ENCODE data around the gene PLCG1. TPM values are rescaled to one million over a fixed set of nuclear protein-coding genes. Genes with fewer than 3 reads are reported as not detected.

Gene PLCG1
- total and polyA plus RNA-seq, 3 donors from 2014 or later: 118 to 186 (median 184) TPM

DNA sequence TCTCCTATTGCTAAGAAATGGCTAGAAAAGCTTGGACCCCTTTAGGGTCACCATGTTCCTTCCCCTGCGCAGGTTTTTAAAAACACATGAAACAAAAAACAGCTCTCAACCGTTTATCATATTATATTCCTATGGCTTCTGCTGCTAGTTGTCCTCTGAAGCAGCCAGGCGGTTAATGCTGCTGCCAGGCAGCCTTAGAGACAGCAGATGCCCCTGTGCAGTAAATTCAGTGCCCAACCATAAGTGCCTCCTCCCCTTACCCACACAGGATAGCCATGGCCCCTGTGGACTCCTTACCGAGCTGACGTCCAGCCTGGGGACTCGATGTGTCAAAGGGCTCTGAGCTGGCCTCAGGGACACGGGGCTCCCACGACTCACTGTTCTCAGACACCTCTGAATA is 64.4 kb downstream of the PLCG1 start:
- H3K27ac ChIP-seq: no peak overlapping the region
- H3K36me3 ChIP-seq (ENCODE audit: low read depth, missing control alignments): no peaks in the 10 kb centered on the region
- TF ChIP-seq, protein P1, sequence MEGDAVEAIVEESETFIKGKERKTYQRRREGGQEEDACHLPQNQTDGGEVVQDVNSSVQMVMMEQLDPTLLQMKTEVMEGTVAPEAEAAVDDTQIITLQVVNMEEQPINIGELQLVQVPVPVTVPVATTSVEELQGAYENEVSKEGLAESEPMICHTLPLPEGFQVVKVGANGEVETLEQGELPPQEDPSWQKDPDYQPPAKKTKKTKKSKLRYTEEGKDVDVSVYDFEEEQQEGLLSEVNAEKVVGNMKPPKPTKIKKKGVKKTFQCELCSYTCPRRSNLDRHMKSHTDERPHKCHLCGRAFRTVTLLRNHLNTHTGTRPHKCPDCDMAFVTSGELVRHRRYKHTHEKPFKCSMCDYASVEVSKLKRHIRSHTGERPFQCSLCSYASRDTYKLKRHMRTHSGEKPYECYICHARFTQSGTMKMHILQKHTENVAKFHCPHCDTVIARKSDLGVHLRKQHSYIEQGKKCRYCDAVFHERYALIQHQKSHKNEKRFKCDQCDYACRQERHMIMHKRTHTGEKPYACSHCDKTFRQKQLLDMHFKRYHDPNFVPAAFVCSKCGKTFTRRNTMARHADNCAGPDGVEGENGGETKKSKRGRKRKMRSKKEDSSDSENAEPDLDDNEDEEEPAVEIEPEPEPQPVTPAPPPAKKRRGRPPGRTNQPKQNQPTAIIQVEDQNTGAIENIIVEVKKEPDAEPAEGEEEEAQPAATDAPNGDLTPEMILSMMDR (IDR thresholded peaks at IDR 0.05): no peak
- no peak for TF ChIP-seq POLR2A (IDR thresholded peaks at IDR 0.05)
- no peaks in the 10 kb centered on the region for H3K9me3 ChIP-seq
- no peaks in the 10 kb centered on the region for H3K27me3 ChIP-seq
- intact Hi-C loops (cut with DNase I; ENCODE audit: low total_unique reads): no loop called here
- 85 to 93% methylated on average over 8 of the region's 8 CpGs for WGBS, 2 donors
- no peak for DNase-seq
- H3K4me3 ChIP-seq: no peak overlapping the region
- no peaks in the 10 kb centered on the region for H3K4me1 ChIP-seq

- Histone ChIP-seq H3K4me1 (no peaks in the 10 kb centered on the region), H3K9me3 (no peaks in the 10 kb centered on the region), H3K27ac (no peak overlapping the region), H3K27me3 (no peaks in the 10 kb centered on the region), H3K4me3 (no peak overlapping the region), H3K36me3 (ENCODE audit: low read depth, missing control alignments) (no peaks in the 10 kb centered on the region)
- 95 to 98% methylated on average over 4 to 10 of the region's 10 CpGs for WGBS, 2 donors
- DNase-seq: no peak
- intact Hi-C loops (cut with DNase I; ENCODE audit: low total_unique reads): no loop called here
- no peak for TF ChIP-seq POLR2A (IDR thresholded peaks at IDR 0.05)
- TF ChIP-seq, protein P1 (IDR thresholded peaks at IDR 0.05): no peak
Observed at GRCh38 chr20:41202426-41202825, 65.1 kb downstream of the PLCG1 start.

DNA sequence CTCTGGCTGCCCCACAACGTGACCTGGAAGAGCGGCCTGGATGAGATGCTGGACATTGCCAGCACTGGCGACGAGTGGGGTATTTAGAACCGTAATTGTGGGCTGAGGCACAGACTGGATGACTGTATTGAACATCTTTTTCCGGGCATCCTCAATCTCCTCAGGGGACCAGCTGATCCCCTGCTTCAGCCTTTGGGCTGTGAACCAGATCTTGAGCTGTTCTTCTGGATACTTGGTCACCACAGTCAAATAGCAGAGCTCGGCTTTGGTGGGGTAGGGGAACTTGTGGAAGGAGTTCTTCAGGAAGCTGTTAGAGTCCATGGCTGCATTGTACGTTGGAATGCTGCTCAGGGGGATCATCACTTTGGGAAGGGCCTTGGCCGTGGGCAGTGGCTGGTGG is 66.3 kb downstream of the PLCG1 start:
- intact Hi-C loops (cut with DNase I; ENCODE audit: low total_unique reads): no loop called here
- TF ChIP-seq POLR2A (IDR thresholded peaks at IDR 0.05): no peak
- TF ChIP-seq, protein P1 (IDR thresholded peaks at IDR 0.05): no peak
- Histone ChIP-seq H3K36me3 (ENCODE audit: low read depth, missing control alignments) (no peaks in the 10 kb centered on the region), H3K27ac (no peak overlapping the region), H3K9me3 (no peaks in the 10 kb centered on the region), H3K4me1 (no peaks in the 10 kb centered on the region), H3K27me3 (no peaks in the 10 kb centered on the region), H3K4me3 (no peak overlapping the region)
- DNase-seq: no peak
- WGBS, 2 donors: 90 to 98% methylated on average over 8 to 9 of the region's 9 CpGs

- Histone ChIP-seq H3K4me1 (no peaks in the 10 kb centered on the region), H3K36me3 (ENCODE audit: low read depth, missing control alignments) (no peaks in the 10 kb centered on the region), H3K9me3 (no peaks in the 10 kb centered on the region), H3K4me3 (no peak overlapping the region), H3K27ac (no peak overlapping the region), H3K27me3 (no peaks in the 10 kb centered on the region)
- TF ChIP-seq, protein P1 (IDR thresholded peaks at IDR 0.05): no peak
- no peak for TF ChIP-seq POLR2A (IDR thresholded peaks at IDR 0.05)
- whole genome bisulfite sequencing, 2 donors: 93 to 97% methylated on average over 6 to 8 of the region's 8 CpGs
- no peak for DNase-seq
- intact Hi-C loops (cut with DNase I; ENCODE audit: low total_unique reads): no loop called here
Observed at GRCh38 chr20:41204304-41205265, 67.2 kb downstream of the PLCG1 start.
